Neural progenitor cell (in vitro differentiated cells): ENCODE data around the gene P3H4. TPM values are rescaled to one million over a fixed set of nuclear protein-coding genes. Genes with fewer than 3 reads are reported as not detected.

Experiments used
- DNase-seq: peaks from one replicate; pipeline ENCODE4 v3.0.0-alpha.2; 2016; ENCODE audit warnings: low spot score
- H2AFZ ChIP-seq: fragments of 200-600 bp; sonication (generic); replicated peaks from 2 replicates; pipeline ENCODE4 v1.6.1; 2016; ENCODE audit warnings: antibody characterized with exemption
- H3F3A ChIP-seq: fragments of 200-600 bp; sonication (generic); 2 replicates; pipeline ENCODE4 v1.6.1; 2016; ENCODE audit warnings: antibody characterized with exemption, low read depth
- H3K27ac ChIP-seq: fragments of 200-600 bp; sonication (generic); 2 replicates; pipeline ENCODE4 v1.5.1; 2016; ENCODE audit warnings: mild to moderate bottlenecking
- H3K27me3 ChIP-seq: fragments of 200-600 bp; sonication (generic); 2 replicates; pipeline ENCODE4 v1.6.1; 2016; ENCODE audit warnings: mild to moderate bottlenecking, moderate library complexity
- H3K36me3 ChIP-seq: fragments of 200-600 bp; sonication (generic); 2 replicates; pipeline ENCODE4 v1.5.1; 2016
- H3K4me1 ChIP-seq: fragments of 200-600 bp; sonication (generic); 2 replicates; pipeline ENCODE4 v1.6.1; 2016; ENCODE audit warnings: mixed run types
- H3K4me2 ChIP-seq: fragments of 200-600 bp; sonication (generic); 2 replicates; pipeline ENCODE4 v1.6.1; 2016
- H3K4me3 ChIP-seq: fragments of 200-600 bp; sonication (generic); 2 replicates; pipeline ENCODE4 v1.5.1; 2016
- H3K79me2 ChIP-seq: fragments of 200-600 bp; sonication (generic); 2 replicates; pipeline ENCODE4 v1.6.1; 2016; ENCODE audit warnings: low read depth
- H3K9ac ChIP-seq: fragments of 200-600 bp; sonication (generic); 2 replicates; pipeline ENCODE4 v1.6.1; 2016
- H3K9me3 ChIP-seq: fragments of 200-600 bp; sonication (generic); 2 replicates; pipeline ENCODE4 v1.5.1; 2016; ENCODE audit warnings: low read depth
- H4K20me1 ChIP-seq: fragments of 200-600 bp; sonication (generic); 2 replicates; pipeline ENCODE4 v1.6.1; 2016; ENCODE audit warnings: low read depth
- H3K27ac Mint-ChIP-seq: 3 replicates; pipeline ENCODE4 v1.8.0; 2021; ENCODE audit warnings: mixed read lengths
- H3K27me3 Mint-ChIP-seq: 2 replicates; pipeline ENCODE4 v1.8.0; 2022; ENCODE audit warnings: low read depth, mild to moderate bottlenecking, inconsistent platforms, moderate library complexity, mixed read lengths; ENCODE audit not compliant: insufficient read depth
- H3K36me3 Mint-ChIP-seq: 3 replicates; pipeline ENCODE4 v1.8.0; 2021; ENCODE audit warnings: mixed read lengths
- H3K4me1 Mint-ChIP-seq: 3 replicates; pipeline ENCODE4 v1.8.0; 2021; ENCODE audit warnings: mixed read lengths
- H3K4me3 Mint-ChIP-seq: 3 replicates; pipeline ENCODE4 v1.8.0; 2021; ENCODE audit warnings: mild to moderate bottlenecking, moderate library complexity, mixed read lengths
- H3K9me3 Mint-ChIP-seq: 3 replicates; pipeline ENCODE4 v1.8.0; 2020; ENCODE audit warnings: mixed read lengths
- CTCF ChIP-seq: fragments of 200-600 bp; sonication (generic); IDR thresholded peaks from 2 replicates; pipeline ENCODE4 v1.5.1; 2017; ENCODE audit warnings: antibody characterized with exemption, mild to moderate bottlenecking
- EZH2 ChIP-seq: fragments of 200-600 bp; sonication (generic); IDR thresholded peaks from 2 replicates; pipeline ENCODE4 v1.6.1; 2017; ENCODE audit warnings: antibody characterized with exemption, mild to moderate bottlenecking, moderate library complexity
- EZH2phosphoT487 ChIP-seq: fragments of 200-600 bp; sonication (generic); IDR thresholded peaks from 2 replicates; pipeline ENCODE4 v1.6.1; 2017; ENCODE audit warnings: antibody characterized with exemption
- total RNA-seq: library from RNA; depleted of rRNA; stranded (reverse); fragments of >200 nt; gene quantifications from 2 replicates; pipeline ENCODE4 v1.2.3, GENCODE V29; 2015; ENCODE audit warnings: low replicate concordance

Gene P3H4
- total RNA-seq, 1 donor from 2014 or later, result 18.7 TPM

- no peak within 1 kb of the TSS for H3K4me3 ChIP-seq
- H3F3A ChIP-seq, result no peaks in the 10 kb centered on the region
- H3K79me2 ChIP-seq, result peaks cover 18% of the 10 kb centered on the region
- H3K4me2 ChIP-seq, result peak within 1 kb of the TSS; percentile 99
- Mint-ChIP-seq H3K36me3 (peaks cover 10% of the 10 kb centered on the region), H3K27ac (no peak within 1 kb of the TSS), H3K27me3 (peaks cover 4% of the 10 kb centered on the region), H3K4me3 (peak within 1 kb of the TSS; percentile 90), H3K9me3 (no peaks in the 10 kb centered on the region), H3K4me1 (peaks cover 12% of the 10 kb centered on the region)
- H3K27me3 ChIP-seq, result peaks cover 14% of the 10 kb centered on the region
- H3K9ac ChIP-seq, result no peak within 1 kb of the TSS
- H3K27ac ChIP-seq, result no peak within 1 kb of the TSS
- H2AFZ ChIP-seq, result peak within 1 kb of the TSS; percentile 98
- H4K20me1 ChIP-seq, result peaks cover 17% of the 10 kb centered on the region
- no peak for DNase-seq
- peaks cover 7% of the 10 kb centered on the region for H3K4me1 ChIP-seq
- no peaks in the 10 kb centered on the region for H3K9me3 ChIP-seq
- TF ChIP-seq CTCF (no peak), EZH2 (no peak), EZH2phosphoT487 (no peak)
- H3K36me3 ChIP-seq, result no peaks in the 10 kb centered on the region
Observed at GRCh38 chr17:41837761-41838538, 26.2 kb upstream of the P3H4 start, which contains the start of gene KLHL10. KLHL10 (plus strand) TSS chr17:41837825; CDS start chr17:41837933, 108 bp downstream.

GRCh38 chr17:41836550-41837196 lies 24.9 kb upstream of the P3H4 start:
- Mint-ChIP-seq H3K27ac (no peak overlapping the region), H3K9me3 (no peaks in the 10 kb centered on the region), H3K36me3 (peaks cover 18% of the 10 kb centered on the region), H3K4me3 (peak overlapping the region; percentile 90), H3K27me3 (peaks cover 3% of the 10 kb centered on the region), H3K4me1 (peaks cover 12% of the 10 kb centered on the region)
- Histone ChIP-seq H3K4me2 (peak overlapping the region; percentile 99), H3F3A (no peaks in the 10 kb centered on the region), H3K79me2 (peaks cover 18% of the 10 kb centered on the region), H3K27ac (no peak overlapping the region), H2AFZ (peak overlapping the region; percentile 98), H3K27me3 (peaks cover 14% of the 10 kb centered on the region), H3K9me3 (no peaks in the 10 kb centered on the region), H4K20me1 (peaks cover 17% of the 10 kb centered on the region), H3K9ac (no peak overlapping the region), H3K36me3 (no peaks in the 10 kb centered on the region), H3K4me1 (peaks cover 7% of the 10 kb centered on the region), H3K4me3 (peak overlapping the region; percentile 98)
- no peak for DNase-seq
- TF ChIP-seq EZH2, result no peak
- no peak for TF ChIP-seq EZH2phosphoT487
- no peak for TF ChIP-seq CTCF

GRCh38 chr17:41835800-41836549 lies 24.2 kb upstream of the P3H4 start, which contains the start of gene NT5C3B:
NT5C3B (minus strand) TSS chr17:41836232; CDS start chr17:41836193, 39 bp downstream.
- H3K79me2 ChIP-seq, result peaks cover 18% of the 10 kb centered on the region
- H3K27me3 ChIP-seq, result peaks cover 14% of the 10 kb centered on the region
- H3K36me3 ChIP-seq, result no peaks in the 10 kb centered on the region
- H3K27ac Mint-ChIP-seq, result no peak within 1 kb of the TSS
- H3K36me3 Mint-ChIP-seq, result peaks cover 22% of the 10 kb centered on the region
- H3K4me2 ChIP-seq, result peak within 1 kb of the TSS; percentile 99
- peaks cover 17% of the 10 kb centered on the region for H4K20me1 ChIP-seq
- no peaks in the 10 kb centered on the region for H3K9me3 Mint-ChIP-seq
- H3K4me1 ChIP-seq, result peaks cover 7% of the 10 kb centered on the region
- no peaks in the 10 kb centered on the region for H3F3A ChIP-seq
- peak within 1 kb of the TSS; percentile 98 for H2AFZ ChIP-seq
- peak within 1 kb of the TSS; percentile 98 for H3K4me3 ChIP-seq
- DNase-seq, result peak; percentile 78
- peak within 1 kb of the TSS; percentile 73 for H3K9ac ChIP-seq
- no peaks in the 10 kb centered on the region for H3K9me3 ChIP-seq
- peak within 1 kb of the TSS; percentile 93 for H3K4me3 Mint-ChIP-seq
- no peak within 1 kb of the TSS for H3K27ac ChIP-seq
- peaks cover 12% of the 10 kb centered on the region for H3K4me1 Mint-ChIP-seq
- TF ChIP-seq EZH2 (peak; percentile 32), CTCF (no peak)
- peaks cover 3% of the 10 kb centered on the region for H3K27me3 Mint-ChIP-seq
